Stimulated activated CD4-positive, alpha-beta T cell treated with anti-CD3 and anti-CD28 coated beads, Interleukin-15, amount 100 ng/mL, for 48 hours (primary cell): ENCODE data around the gene SERINC4.
"Not testable (repeated sequence)": the region's sequence is repeated elsewhere in the genome, so short reads cannot be mapped to it uniquely, and the experiment has no call there.

ENCODE experiments used
- DNase-seq, 2 donors: peaks; one replicate each; pipeline ENCODE4 v3.0.0-alpha.2; 2020; ENCODE audit warnings: low read depth in 2 of 2

SERINC4 gene

GRCh38 chr15:43799945-43800285, at the start of gene SERINC4:
Gene SERINC4, minus strand, starts transcription at chr15:43800220. Its CDS starts 234 bp downstream, at chr15:43799986.
- DNase-seq = no peak

- DNase-seq = no peak
These were observed 45.4 kb upstream of the SERINC4 start for GRCh38 chr15:43845421-43845820.

GRCh38 chr15:43832485-43832884, 32.5 kb upstream of the SERINC4 start:
- DNase-seq = not testable (repeated sequence)

GRCh38 chr15:43831519-43832052, 31.6 kb upstream of the SERINC4 start:
- DNase-seq = not testable (repeated sequence)

GRCh38 chr15:43830691-43831275, 30.8 kb upstream of the SERINC4 start:
- DNase-seq = not testable (repeated sequence)

GRCh38 chr15:43829951-43830540, 30.0 kb upstream of the SERINC4 start:
- not testable (repeated sequence) for DNase-seq

GRCh38 chr15:43828061-43828657, 28.1 kb upstream of the SERINC4 start:
- peak in 1 of 2 donors; percentile 16 for DNase-seq

GRCh38 chr15:43826508-43827341, 26.7 kb upstream of the SERINC4 start, which contains the start of gene WDR76:
Gene WDR76, plus strand, starts transcription at chr15:43827002. Its CDS starts 31 bp downstream, at chr15:43827033.
- peak; percentile 76 to 78 for DNase-seq

- no peak for DNase-seq
These were observed 26.0 kb upstream of the SERINC4 start for GRCh38 chr15:43826029-43826507.

GRCh38 chr15:43825305-43825704, 25.3 kb upstream of the SERINC4 start:
- not testable (repeated sequence) for DNase-seq

- peak; percentile 88 to 91 for DNase-seq
These were observed 24.6 kb upstream of the SERINC4 start, which contains the start of gene MFAP1 for GRCh38 chr15:43824302-43825246. Gene MFAP1, minus strand, starts transcription at chr15:43824690. Its CDS starts 121 bp downstream, at chr15:43824569.

- DNase-seq = no peak
These were observed 21.5 kb upstream of the SERINC4 start for GRCh38 chr15:43821505-43821904.

- DNase-seq = not testable (repeated sequence)
These were observed 15.0 kb upstream of the SERINC4 start for GRCh38 chr15:43815064-43815463.

- DNase-seq = no peak
These were observed 9.1 kb upstream of the SERINC4 start for GRCh38 chr15:43808960-43809678.

- DNase-seq = no peak
These were observed 8.5 kb upstream of the SERINC4 start for GRCh38 chr15:43808435-43808950.

GRCh38 chr15:43802676-43803075, 2.7 kb upstream of the SERINC4 start:
- DNase-seq = not testable (repeated sequence)

- DNase-seq = peak; percentile 80 to 89
These were observed 494 bp upstream of the SERINC4 start, which contains the start of gene HYPK for GRCh38 chr15:43800286-43801141. Gene HYPK, plus strand, starts transcription at chr15:43800599. Its CDS starts 24 bp downstream, at chr15:43800623.

- no peak for DNase-seq
These were observed 643 bp downstream of the SERINC4 start for GRCh38 chr15:43799209-43799944.
